Esophagus squamous epithelium (tissue), 4 donors: ENCODE measurements around the gene UGT2A3.

Source experiments
- POLR2A ChIP-seq, 4 donors: fragments of 450-650 bp; IDR thresholded peaks; one replicate each; pipeline ENCODE4 v1.6.1; 2017; ENCODE audit warnings: antibody characterized with exemption in 4 of 4, mild to moderate bottlenecking in 4 of 4, moderate library complexity in 3 of 4
- TF ChIP-seq, protein P1 (sequence below), 6 experiments: fragments of 450-650 bp in 4 of 6; fragments of 200-600 bp in 2 of 6; sonication (generic) in 2 of 6; IDR thresholded peaks; one replicate each; pipeline ENCODE4 v1.5.1; 2016 to 2019; ENCODE audit warnings: antibody characterized with exemption in 6 of 6, mild to moderate bottlenecking in 4 of 6, moderate library complexity in 4 of 6

DNA sequence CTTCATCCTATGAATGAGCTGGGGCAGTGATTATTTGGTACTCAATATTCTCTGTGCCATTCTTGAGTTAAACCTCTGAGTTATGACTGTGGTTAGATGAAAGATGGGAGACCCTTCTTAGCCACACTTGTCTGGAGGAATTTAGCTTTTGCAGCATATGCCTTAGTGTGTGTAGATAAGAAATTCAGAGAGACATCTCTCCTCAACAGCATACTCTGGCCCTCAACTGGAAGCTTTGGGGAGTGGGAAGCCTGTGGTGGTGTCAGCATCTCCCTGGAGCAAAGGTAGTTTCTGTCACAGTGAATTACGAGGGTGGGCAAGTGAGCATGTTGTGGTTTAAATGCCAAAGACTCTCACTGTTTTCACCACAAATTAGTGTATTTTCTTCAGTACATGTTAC is 58.7 kb downstream of the UGT2A3 start:
- TF ChIP-seq, protein P1, sequence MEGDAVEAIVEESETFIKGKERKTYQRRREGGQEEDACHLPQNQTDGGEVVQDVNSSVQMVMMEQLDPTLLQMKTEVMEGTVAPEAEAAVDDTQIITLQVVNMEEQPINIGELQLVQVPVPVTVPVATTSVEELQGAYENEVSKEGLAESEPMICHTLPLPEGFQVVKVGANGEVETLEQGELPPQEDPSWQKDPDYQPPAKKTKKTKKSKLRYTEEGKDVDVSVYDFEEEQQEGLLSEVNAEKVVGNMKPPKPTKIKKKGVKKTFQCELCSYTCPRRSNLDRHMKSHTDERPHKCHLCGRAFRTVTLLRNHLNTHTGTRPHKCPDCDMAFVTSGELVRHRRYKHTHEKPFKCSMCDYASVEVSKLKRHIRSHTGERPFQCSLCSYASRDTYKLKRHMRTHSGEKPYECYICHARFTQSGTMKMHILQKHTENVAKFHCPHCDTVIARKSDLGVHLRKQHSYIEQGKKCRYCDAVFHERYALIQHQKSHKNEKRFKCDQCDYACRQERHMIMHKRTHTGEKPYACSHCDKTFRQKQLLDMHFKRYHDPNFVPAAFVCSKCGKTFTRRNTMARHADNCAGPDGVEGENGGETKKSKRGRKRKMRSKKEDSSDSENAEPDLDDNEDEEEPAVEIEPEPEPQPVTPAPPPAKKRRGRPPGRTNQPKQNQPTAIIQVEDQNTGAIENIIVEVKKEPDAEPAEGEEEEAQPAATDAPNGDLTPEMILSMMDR (IDR thresholded peaks at IDR 0.05) = no peak
- TF ChIP-seq POLR2A (IDR thresholded peaks at IDR 0.05) = no peak
